Renal pelvis (tissue), 12 donors: Measurements from ENCODE around the gene PRSS1. TPM values are rescaled to one million over a fixed set of nuclear protein-coding genes. Genes with fewer than 3 reads are reported as not detected.
A peak's percentile ranks its signal among the peaks of the same experiment; 100 is the strongest.
"Not testable (repeated sequence)": the region's sequence is repeated elsewhere in the genome, so short reads cannot be mapped to it uniquely, and the experiment has no call there.

Experiments used
- DNase-seq: peaks from one replicate; pipeline ENCODE4 v3.0.0-alpha.2; 2013
- long read RNA-seq, 16 experiments: transcript quantifications; one replicate each; lab custom pipeline, GENCODE V29; 2026
- polyA plus RNA-seq, 3 donors: library from polyadenylated mRNA; unstranded; fragments of 120-200 nt; gene quantifications; one replicate each; pipeline ENCODE4 v1.2.1, GENCODE V29; 2013; ENCODE audit not compliant: insufficient read length in 3 of 3

Gene PRSS1
- not detected for polyA plus RNA-seq
- long read RNA-seq, donor 1: 0 reads
- long read RNA-seq, donor 2: 0 reads
- long read RNA-seq, donor 3: 0 reads
- long read RNA-seq, donor 4: 0 reads
- long read RNA-seq, donor 5: 0 reads
- long read RNA-seq, donor 6: 0 reads
- long read RNA-seq, donor 7: 0 reads
- long read RNA-seq, donor 8: 0 reads
- long read RNA-seq, donor 9: 0 reads
- long read RNA-seq, donor 10: 0 reads
- long read RNA-seq, donor 11: 0 reads
- long read RNA-seq, donor 12: 0 reads
- long read RNA-seq, donor 13: 0 reads
- long read RNA-seq, donor 14: 0 reads
- long read RNA-seq, donor 15: 0 reads
- long read RNA-seq, donor 16: 0 reads

DNA sequence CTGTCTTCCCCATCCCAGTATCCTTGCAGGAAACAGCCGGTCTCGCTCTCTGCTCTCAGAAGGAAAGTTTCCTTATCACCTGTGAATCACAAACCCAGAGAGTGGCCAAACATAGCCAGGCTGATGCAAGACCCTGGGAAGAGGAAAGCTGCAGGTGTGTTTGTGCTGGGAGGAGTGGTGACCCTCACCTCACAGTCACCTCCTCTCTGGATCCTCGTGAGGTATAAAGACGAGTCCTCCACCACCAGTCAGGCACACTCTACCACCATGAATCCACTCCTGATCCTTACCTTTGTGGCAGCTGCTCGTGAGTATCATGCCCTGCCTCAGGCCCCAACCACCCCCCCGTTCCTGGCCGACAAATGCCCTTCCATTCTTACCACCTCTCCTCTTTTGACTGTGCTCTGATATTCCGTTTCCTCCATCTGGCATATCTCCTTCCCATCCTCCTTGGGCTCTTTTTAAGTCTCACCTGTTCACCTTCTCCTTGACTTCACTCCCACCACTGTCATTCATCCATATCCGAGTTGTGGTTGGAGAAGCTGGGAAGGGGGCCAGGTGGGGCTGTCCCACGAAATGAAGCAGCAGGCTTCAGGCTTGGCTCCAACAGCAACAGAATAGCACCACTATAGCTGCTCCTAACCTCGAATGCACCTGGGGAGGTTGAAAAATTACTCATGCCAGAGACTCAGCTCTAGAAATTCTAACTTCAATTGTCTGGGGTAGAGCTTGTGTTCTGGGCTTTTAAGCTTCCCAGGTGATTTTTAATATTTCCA lies at the start of gene PRSS1:
Gene PRSS1, plus strand, starts transcription at position 255 of the 776 bp plus-strand sequence. Its CDS starts 13 bp downstream, at position 268.
- no peak for DNase-seq

GRCh38 chr7:142700935-142701334 lies 48.3 kb upstream of the PRSS1 start:
- not testable (repeated sequence) for DNase-seq

GRCh38 chr7:142703655-142704305 lies 45.5 kb upstream of the PRSS1 start:
- DNase-seq: no peak

GRCh38 chr7:142708726-142709125 lies 40.5 kb upstream of the PRSS1 start:
- not testable (repeated sequence) for DNase-seq

DNA sequence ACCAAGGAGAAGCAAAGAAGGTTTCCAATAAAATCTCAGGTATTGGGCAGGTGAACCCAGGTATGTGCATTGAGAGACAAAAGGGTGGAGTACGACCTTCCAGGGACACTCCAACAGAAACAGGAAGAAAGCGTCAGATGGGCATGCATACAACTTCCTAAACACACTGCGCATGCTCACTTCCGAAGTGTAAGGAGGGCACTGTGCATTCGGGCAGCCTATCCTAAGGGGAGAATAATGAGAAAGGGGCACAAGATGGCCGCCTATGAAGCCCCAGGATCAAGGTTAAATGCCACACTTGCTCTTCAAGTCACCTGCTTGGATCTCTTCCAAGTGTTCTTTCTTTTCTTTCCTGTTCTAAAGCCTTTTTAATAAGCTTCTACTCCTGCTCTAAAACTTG lies 39.4 kb upstream of the PRSS1 start:
- no peak for DNase-seq

DNA sequence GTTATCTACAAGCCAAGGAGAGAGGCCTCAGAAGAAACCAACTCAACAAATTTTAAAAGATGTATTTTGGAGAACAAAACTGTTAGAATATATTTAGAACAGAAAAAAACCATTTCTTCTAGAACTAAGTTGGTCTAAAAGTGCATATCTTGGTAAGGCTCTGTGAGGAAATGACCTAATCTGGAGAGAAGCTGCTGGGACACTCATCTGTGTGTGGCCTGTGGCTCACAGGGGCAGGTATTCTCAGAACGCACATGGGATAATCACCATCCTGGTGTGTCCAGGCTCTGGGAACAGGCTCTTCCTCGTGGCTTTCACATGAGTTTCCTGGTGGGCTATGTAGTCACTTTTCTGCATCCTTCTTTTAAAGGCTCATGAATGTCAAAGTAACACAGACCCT lies 38.1 kb upstream of the PRSS1 start:
- no peak for DNase-seq

- DNase-seq: peak; percentile 1
Measured at GRCh38 chr7:142711746-142712616, 37.3 kb upstream of the PRSS1 start.

DNA sequence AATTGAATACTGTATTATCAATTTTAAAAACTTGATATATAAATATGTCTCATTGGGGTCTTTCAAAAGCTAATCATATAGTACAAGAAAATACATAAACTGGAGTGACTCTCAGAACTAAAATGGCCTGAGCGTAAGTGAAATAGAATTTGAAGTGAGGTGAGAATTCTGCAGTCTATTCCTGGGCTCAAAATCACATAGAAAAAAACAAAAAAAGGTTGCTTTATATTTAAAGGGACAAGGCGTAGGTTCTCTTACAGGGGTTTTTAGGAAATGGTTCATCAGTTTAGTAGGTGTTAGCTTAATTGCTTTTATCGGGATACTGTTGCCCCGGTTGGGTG lies 36.7 kb upstream of the PRSS1 start:
- DNase-seq: no peak

GRCh38 chr7:142714375-142714774 lies 34.9 kb upstream of the PRSS1 start:
- DNase-seq: no peak

DNA sequence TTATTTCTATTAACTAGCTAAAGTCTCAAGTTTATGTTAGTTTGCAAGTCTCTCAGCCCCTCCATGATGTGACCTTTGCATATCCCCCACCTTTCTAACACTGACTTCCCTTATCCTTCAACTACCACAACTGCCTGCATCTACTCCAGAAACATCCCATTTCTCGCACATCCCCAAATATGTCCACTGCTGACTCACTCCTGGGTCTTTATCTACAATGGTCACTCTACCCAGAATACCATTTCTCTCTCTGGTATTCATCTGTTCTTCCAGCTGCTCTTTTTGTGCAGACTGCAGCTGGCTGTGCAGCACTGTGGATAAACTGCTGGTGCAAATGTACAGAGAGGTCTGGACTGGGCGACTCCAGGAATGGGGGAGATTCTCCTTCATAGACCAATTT lies 32.7 kb upstream of the PRSS1 start:
- no peak for DNase-seq

GRCh38 chr7:142717453-142717852 lies 31.8 kb upstream of the PRSS1 start:
- DNase-seq: no peak

- no peak for DNase-seq
Measured at GRCh38 chr7:142718313-142718712, 31.0 kb upstream of the PRSS1 start.

- no peak for DNase-seq
Measured at GRCh38 chr7:142720172-142720773, 29.0 kb upstream of the PRSS1 start.

DNA sequence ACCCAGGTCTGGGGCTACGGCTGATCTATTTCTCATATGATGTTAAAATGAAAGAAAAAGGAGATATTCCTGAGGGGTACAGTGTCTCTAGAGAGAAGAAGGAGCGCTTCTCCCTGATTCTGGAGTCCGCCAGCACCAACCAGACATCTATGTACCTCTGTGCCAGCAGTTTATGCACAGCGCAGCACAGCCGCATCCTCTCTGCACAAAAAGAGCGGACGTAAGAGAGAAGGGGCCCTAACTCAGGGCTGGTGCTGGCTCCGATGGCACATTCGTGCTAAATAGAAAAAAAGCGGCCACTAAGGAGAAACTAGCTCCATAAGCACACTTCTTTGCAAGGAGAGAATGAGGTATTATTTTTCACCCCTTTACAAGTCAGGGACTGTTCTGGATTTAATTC lies 28.3 kb upstream of the PRSS1 start:
- DNase-seq: no peak

DNA sequence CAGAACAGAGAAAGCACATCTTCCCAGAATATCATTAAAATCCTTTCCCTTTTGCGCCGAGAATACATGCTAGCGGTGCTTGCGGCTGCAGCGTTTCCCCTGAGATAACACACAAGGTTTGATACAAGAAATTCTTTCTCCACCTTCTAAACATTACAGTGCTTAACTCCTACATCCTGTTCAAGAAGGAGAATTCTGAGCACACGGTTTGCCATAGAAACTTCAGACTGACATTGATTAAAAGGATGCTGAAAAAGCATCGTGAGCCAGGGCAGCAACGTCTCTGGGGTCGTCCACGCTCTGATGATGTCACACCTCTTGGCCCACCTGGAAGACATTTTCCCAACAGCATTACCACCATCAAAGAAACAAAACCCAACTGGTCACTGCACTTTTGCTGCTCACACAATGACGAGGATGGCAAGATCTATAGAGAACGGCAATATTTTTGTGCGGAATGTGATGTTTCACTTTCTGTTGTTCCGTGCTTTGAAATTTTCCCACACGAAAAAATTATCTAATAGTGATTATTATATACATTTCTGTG lies 27.0 kb upstream of the PRSS1 start:
- no peak for DNase-seq

- DNase-seq: no peak
Measured at GRCh38 chr7:142733271-142733670, 16.0 kb upstream of the PRSS1 start.

DNA sequence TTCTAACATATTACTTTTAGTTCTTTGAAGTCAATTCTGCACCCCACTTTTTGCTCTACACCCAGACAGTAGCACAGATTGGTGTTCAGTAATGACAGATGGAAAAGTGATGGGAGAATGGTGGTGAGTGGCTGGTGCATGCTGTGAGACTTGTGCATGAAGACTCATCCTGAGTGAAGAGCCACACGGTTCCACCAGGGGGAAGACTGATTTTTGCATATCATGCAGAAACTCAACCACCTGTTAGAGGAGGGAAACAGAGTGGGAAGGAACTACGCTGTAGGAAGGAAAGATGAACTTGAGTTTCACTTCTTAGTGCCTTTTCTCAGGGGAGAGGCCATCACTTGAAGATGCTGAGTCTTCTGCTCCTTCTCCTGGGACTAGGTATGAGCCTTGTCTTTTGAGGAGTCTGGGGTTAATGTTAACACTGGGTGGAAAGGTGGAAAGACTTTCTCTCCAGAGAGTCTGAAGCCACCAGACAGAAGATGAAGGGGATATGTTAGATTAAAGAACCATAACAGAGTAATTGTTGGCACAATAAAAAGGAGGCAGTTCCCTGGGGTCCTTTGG lies 9.3 kb upstream of the PRSS1 start:
- DNase-seq: no peak

- DNase-seq: no peak
Measured at GRCh38 chr7:142740786-142741185, 8.5 kb upstream of the PRSS1 start.

DNA sequence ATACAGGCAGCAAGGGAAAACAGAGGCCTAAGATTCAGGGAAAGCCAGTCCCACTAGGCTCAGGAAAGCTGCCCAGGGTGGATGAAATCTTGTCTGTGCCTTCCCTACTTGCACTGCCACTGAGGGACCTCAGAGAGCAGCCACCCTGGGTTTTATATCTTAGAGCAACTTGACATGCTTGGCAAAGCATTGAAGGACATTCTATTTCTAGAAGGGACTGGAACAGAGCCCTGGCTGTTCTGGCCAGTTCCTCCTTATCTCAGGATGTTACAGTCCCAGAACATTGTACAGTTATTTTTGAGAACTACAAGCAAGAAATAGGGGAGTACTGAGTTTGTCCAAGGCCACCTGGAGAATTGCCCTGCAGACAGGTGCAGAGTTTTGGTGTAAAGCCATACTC lies 7.3 kb upstream of the PRSS1 start:
- DNase-seq: not testable (repeated sequence)

GRCh38 chr7:142745091-142745635 lies 4.1 kb upstream of the PRSS1 start:
- DNase-seq: no peak

DNA sequence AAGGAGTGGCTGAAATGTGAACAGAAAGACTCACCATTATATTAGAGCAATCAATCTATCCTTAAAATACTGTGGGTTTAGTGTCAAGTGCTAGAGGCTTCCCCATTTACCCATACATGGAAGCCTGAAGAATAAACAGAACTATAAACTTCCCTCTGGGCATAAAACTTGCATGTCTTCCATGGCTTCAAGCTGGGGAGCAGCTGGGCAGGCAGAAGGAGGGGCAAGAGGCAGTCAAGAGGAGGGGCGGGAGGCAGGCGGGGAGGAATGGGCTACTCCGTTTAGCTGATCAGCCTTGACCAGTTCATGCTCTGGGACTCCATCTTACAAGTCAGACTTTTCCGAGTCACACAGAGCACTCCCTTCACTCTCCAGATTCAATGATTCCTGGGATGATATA lies 3.5 kb upstream of the PRSS1 start:
- no peak for DNase-seq
